Measurements from ENCODE around the gene TBC1D30. TPM values are rescaled to one million over a fixed set of nuclear protein-coding genes. Genes with fewer than 3 reads are reported as not detected.

TBC1D30 gene
- total and polyA plus RNA-seq, 9 of the 15 experiments (the other 6 are each of a cell fraction or from before 2014, with no cell fraction given), result 0.07 to 0.55 (median 0.20) TPM; not detected in 1

GRCh38 chr12:64882687-64883086 is 58.2 kb downstream of the TBC1D30 start:
- H3K9me3 ChIP-seq (replicated peaks; ENCODE audit: control insufficient read depth, insufficient read depth, low read depth, low read length), result no peaks in the 10 kb centered on the region
- WGBS (ENCODE audit: insufficient coverage, low coverage, missing lambda C conversion rate), result 3% methylated on average over 3 of the region's 3 CpGs
- no peak for FAIRE-seq
- in situ Hi-C loops (cut with MboI) (loop anchor here (25.0 kb wide), 2 partner anchors 1105 to 1530 kb away; no protein-coding TSS in a partner anchor), intact Hi-C loops (cut with micrococcal nuclease) (no loop called here)
- DNase-seq (ENCODE audit: extremely low read depth in 1 of 4, low spot score in 3 of 4), result no peak
- no peak for TF ChIP-seq JUN (IDR thresholded peaks at IDR 0.05; ENCODE audit: borderline replicate concordance, low read depth, low read length)
- no peak for TF ChIP-seq JUN (CRISPR knock-in tag; IDR thresholded peaks at IDR 0.05; ENCODE audit: borderline replicate concordance)
- TF ChIP-seq BRF1 (IDR thresholded peaks at IDR 0.05; ENCODE audit: borderline replicate concordance, extremely low read depth, insufficient read length), result no peak
- no peak for TF ChIP-seq ZNF165 (CRISPR knock-in tag; IDR thresholded peaks at IDR 0.05; ENCODE audit: borderline replicate concordance)
- no peak for TF ChIP-seq THAP7 (CRISPR knock-in tag; IDR thresholded peaks at IDR 0.05)
- TF ChIP-seq HMGN3 (IDR thresholded peaks at IDR 0.05; ENCODE audit: borderline replicate concordance, extremely low read depth, insufficient read length, low read depth, low read length), result no peak
- no peak for TF ChIP-seq RHOXF2B (CRISPR knock-in tag; conservative IDR thresholded peaks at IDR 0.05)
- TF ChIP-seq TCF15 (CRISPR knock-in tag; IDR thresholded peaks at IDR 0.05), result no peak
- no peak for TF ChIP-seq HSF4 (CRISPR knock-in tag; IDR thresholded peaks at IDR 0.05; ENCODE audit: borderline replicate concordance)
- no peak for TF ChIP-seq ZNF609 (CRISPR knock-in tag; IDR thresholded peaks at IDR 0.05; ENCODE audit: borderline replicate concordance)
- ChIA-PET CTCF (ENCODE audit: low intra/inter-chr PET ratio) (no interaction called here), POLR2A (interaction anchor here (0.6 to 0.7 kb wide), 2 partner anchors 10 to 321 kb away, joined by 3 to 4 read pairs; no protein-coding TSS in a partner anchor)
- no peaks in the 10 kb centered on the region for H3K9me1 ChIP-seq (ENCODE audit: control insufficient read depth, insufficient read depth, low read length)
- ATAC-seq, result no peak
- H3K36me3 ChIP-seq (ENCODE audit: control insufficient read depth, insufficient read depth, low read length), result no peaks in the 10 kb centered on the region
- H3K4me2 ChIP-seq (ENCODE audit: insufficient read depth, low read length), result no peak overlapping the region
- H3K4me3 ChIP-seq, result no peak overlapping the region
- H2AFZ ChIP-seq (ENCODE audit: low read depth, low read length), result no peak overlapping the region
- no peaks in the 10 kb centered on the region for H4K20me1 ChIP-seq (replicated peaks; ENCODE audit: control insufficient read depth, insufficient read depth, low read length)
- H3K27ac ChIP-seq (ENCODE audit: extremely low read depth, low read depth, low read length), result no peak overlapping the region
- peaks cover 0 to 3% of the 10 kb centered on the region in 2 experiments; a peak in 2 of 5 replicates for H3K27me3 ChIP-seq (ENCODE audit: control insufficient read depth in 2 of 2, insufficient read depth in 2 of 2, low read length in 2 of 2)
- no peaks in the 10 kb centered on the region for H3K4me1 ChIP-seq (replicated peaks in 1 of 2; ENCODE audit: control insufficient read depth in 2 of 2, insufficient read depth in 2 of 2, low read length in 2 of 2)
- BruUV-seq (replicated peaks), result no TSS peak
- H3K79me2 ChIP-seq (ENCODE audit: control insufficient read depth, insufficient read depth, low read length), result no peaks in the 10 kb centered on the region
- no peak overlapping the region for H3K9ac ChIP-seq (ENCODE audit: insufficient read depth in 1 of 2, low read depth in 2 of 2, low read length in 2 of 2)
